Common myeloid progenitor, CD34-positive (primary cell): ENCODE data around the gene TBC1D2.
"Not testable (repeated sequence)": the region's sequence is repeated elsewhere in the genome, so short reads cannot be mapped to it uniquely, and the experiment has no call there.

Experiments
- CTCF ChIA-PET: fragments of 350-600 bp; sonication (Branson Sonifier 250); formaldehyde crosslinking; loops from one replicate; lab custom pipeline; 2021; ENCODE audit warnings: antibody characterized with exemption; lab: Charles Lee
- POLR2A ChIA-PET: fragments of 350-600 bp; sonication (Branson Sonifier 250); formaldehyde crosslinking; loops from one replicate; lab custom pipeline; 2021; ENCODE audit warnings: antibody characterized with exemption; lab: Charles Lee
- DNase-seq, 3 donors: peaks; one replicate each; pipeline versions ENCODE4 v3.0.0 to v3.0.0-alpha.2; 2013
- H3K27ac ChIP-seq, 2 experiments: 1 replicate in 1 of 2; 2 replicates in 1 of 2; pipeline ENCODE4 v1.7.0; 2013; ENCODE audit warnings: inconsistent platforms in 2 of 2, low read length in 2 of 2, mild to moderate bottlenecking in 2 of 2, low read depth in 1 of 2, moderate library complexity in 1 of 2; ENCODE audit not compliant: severe bottlenecking in 2 of 2, insufficient read depth in 1 of 2, poor library complexity in 1 of 2
- H3K27me3 ChIP-seq, 5 experiments: replicated peaks in 2 of 5; 1 replicate in 3 of 5; 2 replicates in 2 of 5; pipeline versions ENCODE4 v1.6.1 to v1.7.0; 2013; ENCODE audit warnings: low read length in 4 of 5, mild to moderate bottlenecking in 2 of 5, moderate library complexity in 2 of 5, inconsistent platforms in 1 of 5; ENCODE audit not compliant: insufficient read depth in 5 of 5, control insufficient read depth in 4 of 5
- H3K36me3 ChIP-seq, 4 experiments: 1 replicate in 2 of 4; 2 replicates in 2 of 4; pipeline versions ENCODE4 v1.6.1 to v1.7.0; 2013; ENCODE audit warnings: low read length in 3 of 4, control low read depth in 1 of 4, mild to moderate bottlenecking in 1 of 4; ENCODE audit not compliant: control insufficient read depth in 4 of 4, insufficient read depth in 4 of 4
- H3K4me1 ChIP-seq, 4 experiments: 1 replicate in 3 of 4; 2 replicates in 1 of 4; pipeline versions ENCODE4 v1.6.1 to v1.7.1; 2013; ENCODE audit warnings: low read length in 3 of 4, mild to moderate bottlenecking in 3 of 4, control low read depth in 1 of 4, inconsistent platforms in 1 of 4, moderate library complexity in 1 of 4; ENCODE audit not compliant: control insufficient read depth in 4 of 4, insufficient read depth in 4 of 4; ENCODE audit errors: control extremely low read depth in 1 of 4
- H3K4me3 ChIP-seq, 7 experiments: 1 replicate in 4 of 7; 2 replicates in 3 of 7; pipeline versions ENCODE4 v1.5.1 to v1.7.0; 2013; ENCODE audit warnings: mild to moderate bottlenecking in 7 of 7, low read length in 6 of 7, moderate library complexity in 6 of 7, inconsistent platforms in 2 of 7, low read depth in 2 of 7, control low read depth in 1 of 7; ENCODE audit not compliant: insufficient read depth in 4 of 7, control insufficient read depth in 1 of 7; ENCODE audit errors: extremely low read depth in 1 of 7
- H3K9me3 ChIP-seq, 5 experiments: 1 replicate in 4 of 5; 2 replicates in 1 of 5; pipeline versions ENCODE4 v1.6.1 to v1.7.1; 2013; ENCODE audit warnings: low read length in 4 of 5, mild to moderate bottlenecking in 2 of 5, inconsistent platforms in 1 of 5, low read depth in 1 of 5, moderate library complexity in 1 of 5; ENCODE audit not compliant: control insufficient read depth in 4 of 5, insufficient read depth in 2 of 5; ENCODE audit errors: control extremely low read depth in 1 of 5
- WGBS: methylation state at CpG from one replicate; pipeline ENCODE4 v1.1.5; 2013; ENCODE audit not compliant: insufficient coverage; 5-methylcytosine and 5-hydroxymethylcytosine counted together

The TBC1D2 gene

GRCh38 chr9:98285446-98285845, 30.0 kb upstream of the TBC1D2 start:
- Histone ChIP-seq H3K4me1 (no peaks in the 10 kb centered on the region), H3K4me3 (no peak overlapping the region), H3K27me3 (peaks cover 0 to 3% (median 0%) of the 10 kb centered on the region in 5 experiments), H3K27ac (no peak overlapping the region), H3K36me3 (no peaks in the 10 kb centered on the region), H3K9me3 (no peaks in the 10 kb centered on the region)
- CTCF ChIA-PET = interaction anchor here (1.8 kb wide), 1 partner anchor 13 kb away, joined by 5 read pairs; no protein-coding TSS in a partner anchor
- POLR2A ChIA-PET = no interaction called here
- 94% methylated on average over 4 of the region's 4 CpGs for WGBS
- DNase-seq = no peak

- 100% methylated on average over 3 of the region's 3 CpGs for WGBS
- H3K27me3 ChIP-seq = peaks cover 0 to 3% (median 0%) of the 10 kb centered on the region in 5 experiments
- ChIA-PET CTCF (interaction anchor here (1.1 to 1.8 kb wide), 2 partner anchors 14 to 507 kb away, joined by 3 to 5 read pairs; no protein-coding TSS in a partner anchor), POLR2A (no interaction called here)
- no peaks in the 10 kb centered on the region for H3K9me3 ChIP-seq
- no peak overlapping the region for H3K4me3 ChIP-seq
- H3K27ac ChIP-seq = no peak overlapping the region
- no peaks in the 10 kb centered on the region for H3K36me3 ChIP-seq
- DNase-seq = no peak
- H3K4me1 ChIP-seq = no peaks in the 10 kb centered on the region
Measured at GRCh38 chr9:98284754-98285153, 29.3 kb upstream of the TBC1D2 start.

- H3K27ac ChIP-seq, H3K27me3 ChIP-seq, H3K4me3 ChIP-seq, H3K4me1 ChIP-seq, CTCF ChIA-PET, H3K36me3 ChIP-seq, DNase-seq, H3K9me3 ChIP-seq: not testable (repeated sequence)
- POLR2A ChIA-PET = interaction anchor here (0.6 kb wide), 1 partner anchor 10 kb away, joined by 8 read pairs; no protein-coding TSS in a partner anchor
- 100% methylated on average over 1 of the region's 7 CpGs for WGBS
Measured at GRCh38 chr9:98283143-98283542, 27.7 kb upstream of the TBC1D2 start.

- no CpG with 5 or more reads among the region's 1 CpG for WGBS
- DNase-seq = no peak
- CTCF ChIA-PET = no interaction called here
- no peaks in the 10 kb centered on the region for H3K9me3 ChIP-seq
- POLR2A ChIA-PET = no interaction called here
- no peaks in the 10 kb centered on the region for H3K36me3 ChIP-seq
- H3K4me3 ChIP-seq = no peak overlapping the region
- H3K4me1 ChIP-seq = no peaks in the 10 kb centered on the region
- peaks cover 0 to 2% (median 0%) of the 10 kb centered on the region in 5 experiments for H3K27me3 ChIP-seq
- H3K27ac ChIP-seq = no peak overlapping the region
Measured at GRCh38 chr9:98281281-98281680, 25.8 kb upstream of the TBC1D2 start.

DNA sequence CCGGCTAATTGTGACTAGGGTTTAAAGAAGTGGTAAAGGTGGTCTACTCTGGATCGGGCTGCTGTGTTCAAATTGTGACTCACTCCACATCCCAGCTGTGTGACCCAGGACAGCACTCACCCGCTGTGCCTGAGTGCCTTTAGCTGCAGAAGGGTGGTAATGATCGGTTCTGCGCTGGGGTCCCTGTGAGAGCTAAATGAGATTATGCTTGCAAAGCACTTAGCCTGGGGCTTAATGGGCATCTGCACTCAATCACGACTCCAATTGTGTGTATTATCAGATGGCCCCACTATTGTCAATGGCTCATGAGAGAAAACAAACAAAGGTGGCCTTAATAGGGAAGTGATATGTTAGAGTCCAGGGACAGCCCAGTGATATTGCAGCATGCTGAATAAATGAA, 25.1 kb upstream of the TBC1D2 start:
- no peaks in the 10 kb centered on the region for H3K4me1 ChIP-seq
- H3K9me3 ChIP-seq = no peaks in the 10 kb centered on the region
- ChIA-PET POLR2A (no interaction called here), CTCF (no interaction called here)
- no peaks in the 10 kb centered on the region for H3K36me3 ChIP-seq
- DNase-seq = no peak
- no peak overlapping the region for H3K4me3 ChIP-seq
- H3K27ac ChIP-seq = no peak overlapping the region
- WGBS = 94% methylated on average over 6 of the region's 6 CpGs
- peaks cover 0 to 4% (median 0%) of the 10 kb centered on the region in 5 experiments for H3K27me3 ChIP-seq

- ChIA-PET CTCF (no interaction called here), POLR2A (no interaction called here)
- no peak overlapping the region for H3K4me3 ChIP-seq
- H3K4me1 ChIP-seq = no peaks in the 10 kb centered on the region
- DNase-seq = no peak
- 95% methylated on average over 2 of the region's 2 CpGs for WGBS
- no peak overlapping the region for H3K27ac ChIP-seq
- H3K27me3 ChIP-seq = peaks cover 0 to 5% (median 0%) of the 10 kb centered on the region in 5 experiments
- H3K36me3 ChIP-seq = no peaks in the 10 kb centered on the region
- H3K9me3 ChIP-seq = no peaks in the 10 kb centered on the region
Measured at GRCh38 chr9:98280162-98280561, 24.7 kb upstream of the TBC1D2 start.

GRCh38 chr9:98276907-98277469, 21.5 kb upstream of the TBC1D2 start:
- DNase-seq = no peak
- ChIA-PET CTCF (no interaction called here), POLR2A (no interaction called here)

More at GRCh38 chr9:98276907-98277469, 21.5 kb upstream of the TBC1D2 start:
- Histone ChIP-seq H3K9me3 (no peaks in the 10 kb centered on the region), H3K27me3 (peaks cover 0 to 6% (median 0%) of the 10 kb centered on the region in 5 experiments), H3K4me1 (no peaks in the 10 kb centered on the region), H3K4me3 (no peak overlapping the region), H3K36me3 (no peaks in the 10 kb centered on the region), H3K27ac (no peak overlapping the region)
- 96% methylated on average over 7 of the region's 10 CpGs for WGBS
